A204.1 (cell line): Measurements from ENCODE around the gene IMP3.
A peak's percentile ranks its signal among the peaks of the same experiment; 100 is the strongest.
"Not testable (repeated sequence)": the region's sequence is repeated elsewhere in the genome, so short reads cannot be mapped to it uniquely, and the experiment has no call there.

Source experiments
- FAIRE-seq: peaks from 2 replicates; lab custom pipeline; 2012; peaks lifted over from hg19 to GRCh38; lab: Jason Lieb, UNC

IMP3 gene

DNA sequence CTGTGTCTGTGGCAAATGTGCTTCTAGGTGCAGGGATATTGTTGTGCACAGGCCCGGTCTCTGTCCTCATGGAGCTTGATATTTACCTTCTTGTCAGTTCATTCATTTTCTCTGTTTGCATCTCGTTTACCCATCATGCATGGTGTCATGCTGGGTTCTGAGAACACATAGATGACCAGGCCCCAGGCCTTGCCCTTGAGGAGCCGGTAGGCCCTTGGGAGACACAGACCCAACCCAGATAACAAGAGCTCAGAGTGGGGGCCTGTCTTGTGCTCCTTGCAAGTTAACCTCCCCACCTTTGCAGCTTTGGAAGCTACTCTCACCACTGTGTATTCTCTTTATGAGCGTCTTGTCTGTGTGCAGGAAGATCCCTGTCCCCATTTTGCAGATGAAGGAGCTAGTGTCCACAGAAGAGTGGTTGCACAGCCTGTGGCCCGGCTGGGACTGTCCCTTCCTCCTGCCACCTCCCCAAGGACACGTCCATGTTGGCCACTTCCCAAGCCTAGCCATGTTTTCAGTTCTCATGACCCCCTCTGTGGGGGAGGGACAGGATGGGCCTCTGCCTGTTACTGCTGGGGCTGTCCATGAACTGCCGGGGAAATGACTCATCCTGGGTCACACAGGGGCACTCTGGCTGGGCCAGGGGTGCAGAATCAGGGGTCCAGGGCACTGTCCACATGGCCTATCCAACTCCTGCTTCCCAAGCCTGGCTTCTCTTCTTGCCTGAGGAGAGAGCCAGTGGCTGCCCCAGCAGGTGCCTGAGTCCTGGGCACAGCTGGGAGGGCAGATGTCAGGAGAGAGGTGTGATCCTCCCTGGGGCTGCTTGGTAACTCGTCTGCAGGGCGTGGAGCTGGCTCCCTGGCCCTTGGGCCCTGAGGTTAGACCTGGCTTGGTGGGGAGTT lies 11.1 kb upstream of the IMP3 start:
- no peak for FAIRE-seq

DNA sequence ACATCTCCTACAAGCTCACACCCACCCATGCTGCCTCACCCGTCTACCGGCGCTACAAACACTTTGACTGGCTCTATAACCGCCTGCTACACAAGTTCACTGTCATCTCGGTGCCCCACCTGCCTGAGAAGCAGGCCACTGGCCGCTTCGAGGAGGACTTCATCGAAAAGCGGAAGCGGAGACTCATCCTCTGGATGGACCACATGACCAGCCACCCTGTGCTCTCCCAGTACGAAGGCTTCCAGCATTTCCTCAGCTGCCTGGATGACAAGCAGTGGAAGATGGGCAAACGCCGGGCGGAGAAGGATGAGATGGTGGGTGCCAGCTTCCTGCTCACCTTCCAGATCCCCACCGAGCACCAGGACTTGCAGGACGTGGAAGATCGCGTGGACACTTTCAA lies 9.8 kb upstream of the IMP3 start:
- FAIRE-seq = no peak

GRCh38 chr15:75649045-75649761 lies 9.2 kb upstream of the IMP3 start:
- FAIRE-seq = no peak

DNA sequence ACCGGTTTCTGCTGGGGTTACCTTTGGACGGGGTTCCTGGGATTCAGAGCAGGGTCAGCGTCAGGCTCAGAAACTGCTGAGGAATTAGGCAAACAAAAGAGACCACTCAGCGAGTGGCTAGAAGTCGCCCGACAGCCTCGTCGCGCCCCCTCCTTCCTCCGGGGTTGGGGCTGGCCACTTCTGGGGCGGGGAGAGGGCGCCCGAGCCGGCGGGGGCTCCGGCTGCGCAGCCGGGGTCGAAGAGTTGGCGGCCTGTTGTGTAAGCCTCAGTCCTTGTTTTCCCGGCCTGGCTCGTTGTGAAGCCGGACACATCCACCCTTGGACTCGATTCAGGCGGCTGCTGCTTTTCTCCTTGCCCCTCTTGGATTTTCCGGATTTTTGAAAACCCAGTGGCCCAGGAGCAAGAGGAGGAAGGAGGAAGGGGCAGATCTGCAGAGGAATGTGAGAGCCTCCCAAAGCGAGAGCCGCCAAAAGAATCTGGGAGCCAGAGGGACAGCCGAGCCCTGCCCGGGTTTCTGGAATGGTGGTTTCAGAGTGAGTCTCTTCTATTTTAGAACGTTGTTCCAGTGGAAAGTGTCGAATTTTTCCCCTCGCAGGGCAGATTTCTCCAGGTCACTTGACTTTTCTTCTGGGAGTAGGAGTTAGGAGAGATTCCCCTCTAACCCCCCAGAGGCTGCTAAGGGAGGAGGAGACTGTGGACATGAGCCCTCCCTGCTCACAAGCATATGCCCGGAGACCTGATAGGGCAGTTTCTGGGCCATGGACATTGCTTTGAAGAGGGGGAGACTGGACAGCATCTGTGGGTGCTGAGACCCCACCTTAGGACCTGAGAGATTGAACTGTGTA lies 8.4 kb upstream of the IMP3 start:
- no peak for FAIRE-seq

DNA sequence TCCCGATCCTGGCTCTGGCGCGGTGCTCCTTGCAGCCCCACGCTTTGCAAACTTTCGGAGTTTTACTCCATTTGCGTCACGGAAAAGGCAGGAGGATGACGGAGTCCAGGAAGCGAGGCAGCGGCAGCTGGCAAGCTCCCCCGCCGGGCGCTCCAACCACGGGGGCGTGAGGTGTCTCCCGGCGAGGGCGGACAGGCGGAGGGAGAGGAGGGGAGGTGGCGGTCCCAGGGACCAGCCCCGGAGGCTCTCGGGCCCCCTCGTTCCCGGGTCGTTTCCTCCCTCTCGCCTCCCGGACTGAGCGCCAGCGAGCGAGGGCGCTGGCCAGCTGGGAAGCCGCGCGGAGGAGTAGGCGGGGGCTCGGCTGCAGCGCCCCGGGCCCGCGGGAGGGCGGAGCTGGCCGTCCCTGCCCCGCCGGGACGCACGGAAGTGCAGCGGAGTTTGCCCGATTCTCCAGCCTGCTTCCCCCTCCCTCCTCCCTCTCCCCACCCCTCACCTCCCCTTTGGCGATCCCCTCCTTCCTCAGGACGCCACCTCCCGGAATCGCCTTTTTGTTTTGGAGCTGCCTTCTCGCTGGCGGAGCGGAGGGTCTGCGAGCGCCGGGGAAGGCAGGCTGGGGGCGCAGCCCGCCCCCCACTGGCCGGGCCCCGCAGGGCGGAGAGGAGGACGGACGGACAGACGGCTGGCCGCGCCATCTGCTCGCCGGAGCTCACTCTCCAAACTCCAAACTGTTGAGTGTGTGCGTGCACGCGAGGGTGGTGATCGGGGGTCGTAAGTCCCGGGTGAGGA lies 7.5 kb upstream of the IMP3 start, which contains the start of gene SNX33:
SNX33 (plus strand) TSS at position 543 of the 786 bp plus-strand sequence. CDS start 1,191 bp downstream, outside the sequence.
- FAIRE-seq = no peak

GRCh38 chr15:75646944-75647364 lies 6.9 kb upstream of the IMP3 start:
- FAIRE-seq = no peak

GRCh38 chr15:75646112-75646943 lies 6.3 kb upstream of the IMP3 start:
- FAIRE-seq = no peak

- no peak for FAIRE-seq
These were observed 4.4 kb upstream of the IMP3 start for GRCh38 chr15:75644376-75644775.

GRCh38 chr15:75641603-75642002 lies 1.6 kb upstream of the IMP3 start:
- no peak for FAIRE-seq

DNA sequence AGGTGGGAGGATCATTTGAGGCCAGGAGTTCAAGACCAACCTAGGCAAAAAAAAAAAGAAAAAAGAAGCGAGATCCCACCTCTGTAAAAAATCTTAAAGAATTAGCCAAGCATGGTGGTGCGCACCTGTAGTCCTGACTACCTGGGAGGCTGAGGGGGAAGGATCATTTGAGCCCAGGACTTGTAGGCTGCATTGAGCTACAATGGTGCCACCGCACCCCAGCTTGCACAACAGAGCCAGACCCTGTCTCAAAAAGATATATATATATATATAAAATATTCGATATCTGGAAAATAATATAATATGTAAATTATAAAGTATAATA lies 1.1 kb upstream of the IMP3 start:
- FAIRE-seq = no peak

GRCh38 chr15:75640483-75641178 lies 607 bp upstream of the IMP3 start:
- FAIRE-seq = no peak

GRCh38 chr15:75639191-75639708 lies 774 bp downstream of the IMP3 start:
- FAIRE-seq = no peak

DNA sequence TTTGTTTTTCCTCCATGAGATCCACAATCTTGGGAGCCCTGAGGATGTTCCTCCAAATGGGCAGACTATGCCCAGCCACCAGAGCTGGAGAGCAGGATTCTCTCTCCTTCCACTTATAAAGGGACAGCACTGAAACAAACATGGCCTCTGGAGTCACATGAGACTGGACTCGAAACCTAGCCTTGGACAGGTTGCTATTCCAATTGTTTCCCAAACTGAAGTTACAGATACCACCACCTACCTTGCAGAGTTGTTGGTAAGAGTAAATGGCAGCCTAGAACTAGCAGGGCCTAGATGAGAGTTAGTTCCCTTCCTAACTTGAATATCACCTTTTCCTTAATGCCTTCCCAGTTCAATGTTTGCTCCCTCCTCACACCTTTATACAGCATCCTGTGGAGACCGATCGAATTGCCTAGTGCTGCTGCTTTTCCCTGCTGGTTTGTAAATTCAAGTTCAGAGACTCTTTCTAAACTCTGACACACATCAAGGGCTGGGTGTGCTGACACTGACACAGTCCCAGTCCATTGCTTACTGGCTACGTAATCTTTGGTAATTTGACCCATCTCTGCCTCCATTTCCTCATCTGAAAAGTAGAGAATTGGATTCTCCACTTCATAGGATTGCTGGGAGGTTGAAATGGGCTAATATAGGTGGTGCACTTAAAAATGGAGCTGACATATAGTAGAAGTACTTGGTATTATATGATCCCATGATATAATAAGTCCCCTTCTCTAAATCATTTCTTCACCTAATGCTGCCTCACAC lies 2.6 kb downstream of the IMP3 start:
- no peak for FAIRE-seq

DNA sequence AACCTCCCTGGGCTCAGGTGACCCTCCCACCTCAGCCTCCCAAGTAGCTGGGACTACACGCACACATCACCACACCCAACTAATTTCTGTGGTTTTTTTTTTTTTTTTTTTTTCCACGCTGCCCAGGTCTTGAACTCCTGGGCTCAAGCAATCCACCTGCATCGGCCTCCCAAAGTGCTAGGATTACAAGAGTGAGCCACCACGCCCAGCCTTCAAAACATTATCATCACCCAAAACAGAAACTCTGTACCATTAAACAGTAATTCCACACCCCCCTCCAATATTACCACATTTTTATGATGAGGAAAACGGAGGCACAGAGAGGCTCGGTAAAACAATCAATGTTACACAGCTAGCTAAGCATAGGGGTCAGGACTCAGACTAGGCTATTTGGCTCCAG lies 4.0 kb downstream of the IMP3 start:
- FAIRE-seq = no peak

- FAIRE-seq = not testable (repeated sequence)
These were observed 6.1 kb downstream of the IMP3 start for GRCh38 chr15:75633922-75634321.

- no peak for FAIRE-seq
These were observed 8.1 kb downstream of the IMP3 start for GRCh38 chr15:75631935-75632334.

DNA sequence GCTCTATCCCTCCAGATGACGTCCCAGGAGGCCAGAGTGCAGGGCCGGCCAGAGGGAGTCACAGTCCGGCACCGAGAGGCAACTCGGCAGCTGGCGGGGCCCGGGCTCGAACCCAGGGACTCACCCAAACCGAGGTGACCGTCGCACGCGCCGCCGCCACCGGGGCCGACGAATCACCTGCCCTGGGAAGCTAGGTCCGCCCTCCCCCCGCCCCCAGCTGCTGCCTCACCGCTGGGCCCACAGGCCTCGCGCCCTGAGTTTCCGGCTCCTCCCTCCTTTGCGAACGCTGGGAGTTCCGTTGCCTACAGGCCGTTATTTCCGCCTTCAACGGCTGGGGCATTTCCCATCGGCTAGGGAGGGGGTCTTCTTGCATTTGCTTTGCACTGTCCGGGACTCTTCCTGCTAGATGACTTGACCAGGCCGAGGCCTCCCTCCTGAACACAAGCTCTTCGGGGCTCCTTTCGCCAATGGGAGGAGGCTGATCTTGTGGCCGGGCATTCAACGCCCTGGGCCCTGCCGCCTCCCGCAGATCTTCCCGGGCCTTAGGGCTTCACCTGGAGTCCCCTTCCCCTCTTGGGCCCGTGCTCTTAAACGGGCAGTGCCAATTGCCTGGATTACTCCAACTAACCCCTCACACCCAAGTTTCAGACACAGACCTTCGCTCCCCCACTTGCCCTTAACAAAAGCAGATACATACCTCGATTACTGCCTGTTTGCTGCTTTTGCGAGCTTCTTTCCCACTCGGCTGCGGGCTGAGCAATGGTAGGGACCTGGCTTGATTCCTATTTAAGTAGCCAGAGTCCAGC lies 14.3 kb downstream of the IMP3 start, which contains the start of gene SNUPN:
SNUPN (minus strand) TSS at position 184 of the 806 bp plus-strand sequence. CDS start 4,674 bp downstream, outside the sequence.
- FAIRE-seq = peak; percentile 34

GRCh38 chr15:75622505-75622904 lies 17.5 kb downstream of the IMP3 start:
- no peak for FAIRE-seq
